ENCODE measurements around the gene PATL1.
"Not testable (repeated sequence)": the region's sequence is repeated elsewhere in the genome, so short reads cannot be mapped to it uniquely, and the experiment has no call there.

PATL1 gene, protein sequence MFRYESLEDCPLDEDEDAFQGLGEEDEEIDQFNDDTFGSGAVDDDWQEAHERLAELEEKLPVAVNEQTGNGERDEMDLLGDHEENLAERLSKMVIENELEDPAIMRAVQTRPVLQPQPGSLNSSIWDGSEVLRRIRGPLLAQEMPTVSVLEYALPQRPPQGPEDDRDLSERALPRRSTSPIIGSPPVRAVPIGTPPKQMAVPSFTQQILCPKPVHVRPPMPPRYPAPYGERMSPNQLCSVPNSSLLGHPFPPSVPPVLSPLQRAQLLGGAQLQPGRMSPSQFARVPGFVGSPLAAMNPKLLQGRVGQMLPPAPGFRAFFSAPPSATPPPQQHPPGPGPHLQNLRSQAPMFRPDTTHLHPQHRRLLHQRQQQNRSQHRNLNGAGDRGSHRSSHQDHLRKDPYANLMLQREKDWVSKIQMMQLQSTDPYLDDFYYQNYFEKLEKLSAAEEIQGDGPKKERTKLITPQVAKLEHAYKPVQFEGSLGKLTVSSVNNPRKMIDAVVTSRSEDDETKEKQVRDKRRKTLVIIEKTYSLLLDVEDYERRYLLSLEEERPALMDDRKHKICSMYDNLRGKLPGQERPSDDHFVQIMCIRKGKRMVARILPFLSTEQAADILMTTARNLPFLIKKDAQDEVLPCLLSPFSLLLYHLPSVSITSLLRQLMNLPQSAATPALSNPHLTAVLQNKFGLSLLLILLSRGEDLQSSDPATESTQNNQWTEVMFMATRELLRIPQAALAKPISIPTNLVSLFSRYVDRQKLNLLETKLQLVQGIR

DNA sequence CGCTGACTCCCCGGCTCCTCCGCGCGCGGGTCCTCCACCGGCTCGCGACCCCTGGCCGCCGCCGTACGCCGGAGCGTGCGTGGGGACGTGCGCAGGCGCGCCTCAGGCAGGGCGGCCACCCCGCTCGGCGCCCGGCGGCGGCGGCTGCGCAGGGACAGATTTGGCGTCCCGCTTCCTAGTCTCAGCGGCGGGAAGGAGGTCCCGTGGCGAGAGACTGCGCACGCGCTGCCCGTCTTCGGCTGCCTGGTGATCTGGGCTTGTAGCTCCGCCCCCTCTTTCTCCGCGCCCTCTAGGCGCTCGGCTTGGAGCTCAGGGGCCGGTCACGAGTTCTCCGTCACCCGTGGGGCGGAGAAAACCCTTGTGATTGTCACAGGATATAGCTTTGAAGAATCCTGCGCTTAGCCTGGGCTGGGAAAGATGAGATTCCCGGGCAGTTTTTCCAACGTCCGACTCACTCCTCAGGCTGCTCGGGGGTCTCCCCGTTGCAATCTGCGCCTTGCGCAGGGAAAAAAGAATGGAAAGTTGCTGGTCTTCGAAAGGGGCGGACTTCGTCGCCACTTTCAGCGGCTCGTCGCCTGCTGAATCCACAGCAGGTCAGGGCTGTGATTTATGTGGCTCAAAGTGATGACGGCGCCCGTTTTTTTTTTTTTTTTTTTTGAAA, at the start of gene PATL1:
PATL1 (minus strand) TSS at position 88 of the 661 bp plus-strand sequence. CDS start 142 bp downstream, outside the sequence.
- peak; percentile 97 for DNase-seq (ENCODE audit: low read depth in 2 of 2)

DNA sequence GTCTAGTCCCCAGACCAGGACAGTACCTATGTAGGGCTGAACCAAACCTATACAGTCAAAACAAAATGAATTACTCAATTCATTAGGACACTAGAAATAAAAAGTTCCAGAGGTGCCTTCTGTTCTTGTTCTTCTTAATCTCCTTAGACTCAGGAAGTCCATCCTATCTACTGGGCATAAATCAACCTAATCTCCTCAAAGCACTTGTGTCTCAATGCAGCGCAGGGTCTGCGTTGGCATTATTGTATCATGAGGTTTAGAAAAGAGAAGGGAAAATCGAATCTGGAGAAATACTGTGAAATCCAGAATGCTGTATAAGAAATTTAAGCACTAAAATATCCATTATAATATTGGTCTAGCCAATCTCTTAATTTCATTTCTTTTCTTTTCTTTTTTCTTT, 47.2 kb upstream of the PATL1 start:
- DNase-seq (ENCODE audit: low read depth in 2 of 2): no peak

DNA sequence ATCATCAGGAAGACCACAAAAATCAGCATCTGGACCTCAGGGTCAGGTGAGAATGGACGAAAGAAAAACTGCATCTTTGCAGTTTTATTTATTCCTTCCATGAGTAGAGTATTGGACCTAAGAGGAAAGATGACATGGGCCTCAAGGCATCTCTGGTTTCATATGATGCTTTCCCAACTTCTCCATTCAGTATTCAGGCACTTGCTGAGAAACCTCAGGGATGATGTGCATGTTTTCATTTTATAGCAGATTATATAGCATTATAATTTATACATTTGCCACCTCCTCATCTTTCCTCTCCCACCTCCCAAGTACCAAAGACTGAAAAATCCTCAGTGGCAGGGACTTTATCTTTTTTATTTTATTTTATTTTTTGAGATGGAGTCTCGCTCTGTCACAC, 44.9 kb upstream of the PATL1 start, which contains the start of gene OR10V1:
OR10V1 (minus strand) TSS at position 101 of the 400 bp plus-strand sequence; CDS start at position 101, 0 bp downstream.
- DNase-seq (ENCODE audit: low read depth in 2 of 2): no peak

DNA sequence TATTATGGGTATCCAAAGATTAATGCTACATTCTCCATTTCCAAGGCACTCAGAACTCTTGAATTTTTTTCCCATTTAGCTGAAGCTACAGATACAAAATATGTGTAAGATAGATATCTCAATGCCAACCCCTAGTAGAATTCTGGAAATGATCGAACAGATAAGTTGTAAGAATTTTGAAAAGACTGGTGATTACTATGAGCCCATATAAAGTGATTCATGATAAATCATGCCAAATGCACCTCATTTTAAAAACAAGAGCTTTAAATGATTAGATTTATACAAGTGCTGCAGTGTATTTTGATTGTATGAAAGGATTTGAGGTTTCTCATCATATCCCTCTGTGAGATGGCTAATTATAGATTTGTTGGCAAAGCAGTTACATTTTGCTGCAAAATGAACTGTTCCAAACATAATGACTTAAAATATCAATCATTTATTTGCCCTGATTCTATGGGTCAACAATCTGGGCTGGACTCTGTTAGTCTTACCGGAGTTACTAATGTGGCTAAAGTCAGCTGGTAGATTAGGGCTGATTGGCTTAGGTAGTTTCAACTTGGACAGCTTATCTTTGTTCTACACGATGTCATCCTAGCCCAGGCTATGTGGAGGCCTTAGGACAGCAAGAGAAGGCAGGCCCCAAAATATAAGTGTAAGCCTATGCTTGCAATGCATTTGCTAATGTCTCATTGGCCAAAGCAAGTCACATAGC, 41.5 kb upstream of the PATL1 start:
- DNase-seq (ENCODE audit: low read depth in 2 of 2): no peak

DNA sequence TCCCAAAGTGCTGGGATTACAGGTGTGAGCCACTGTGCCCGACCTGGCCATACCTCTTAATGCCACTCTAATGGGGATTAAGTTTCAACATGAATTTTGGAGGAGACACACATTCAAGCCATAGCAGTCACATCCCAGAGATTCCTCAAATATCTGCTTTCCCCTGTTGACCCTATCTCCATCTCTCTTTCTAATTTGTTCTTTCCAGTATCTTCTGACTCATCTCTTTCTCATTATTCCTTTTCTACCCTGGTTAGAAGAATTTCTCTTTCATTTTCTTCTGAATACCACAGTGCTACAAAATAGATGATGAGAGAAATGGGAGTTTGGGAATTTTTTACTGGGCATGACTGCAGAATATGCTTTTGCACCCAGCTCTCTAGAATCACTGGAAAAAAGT, 39.7 kb upstream of the PATL1 start:
- DNase-seq (ENCODE audit: low read depth in 2 of 2): no peak

DNA sequence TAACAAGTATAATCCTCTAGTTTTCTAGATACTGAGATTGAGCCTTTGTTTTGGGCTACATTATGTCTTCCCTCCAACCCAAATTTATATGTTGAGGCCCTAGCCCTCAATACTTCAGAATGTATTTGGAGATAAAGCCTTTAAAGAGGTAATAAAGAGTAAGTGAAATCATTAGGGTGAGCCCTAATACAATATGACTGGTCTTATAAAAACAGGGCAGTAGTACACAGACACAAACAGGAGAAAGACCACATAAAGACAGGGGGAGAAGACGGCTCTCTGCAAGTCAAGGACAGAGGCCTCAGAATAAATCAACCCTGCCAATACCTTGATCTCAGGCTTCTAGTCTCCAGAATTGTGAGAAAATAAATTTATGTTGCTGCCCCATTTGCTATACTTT, 38.5 kb upstream of the PATL1 start:
- no peak for DNase-seq (ENCODE audit: low read depth in 2 of 2)

DNA sequence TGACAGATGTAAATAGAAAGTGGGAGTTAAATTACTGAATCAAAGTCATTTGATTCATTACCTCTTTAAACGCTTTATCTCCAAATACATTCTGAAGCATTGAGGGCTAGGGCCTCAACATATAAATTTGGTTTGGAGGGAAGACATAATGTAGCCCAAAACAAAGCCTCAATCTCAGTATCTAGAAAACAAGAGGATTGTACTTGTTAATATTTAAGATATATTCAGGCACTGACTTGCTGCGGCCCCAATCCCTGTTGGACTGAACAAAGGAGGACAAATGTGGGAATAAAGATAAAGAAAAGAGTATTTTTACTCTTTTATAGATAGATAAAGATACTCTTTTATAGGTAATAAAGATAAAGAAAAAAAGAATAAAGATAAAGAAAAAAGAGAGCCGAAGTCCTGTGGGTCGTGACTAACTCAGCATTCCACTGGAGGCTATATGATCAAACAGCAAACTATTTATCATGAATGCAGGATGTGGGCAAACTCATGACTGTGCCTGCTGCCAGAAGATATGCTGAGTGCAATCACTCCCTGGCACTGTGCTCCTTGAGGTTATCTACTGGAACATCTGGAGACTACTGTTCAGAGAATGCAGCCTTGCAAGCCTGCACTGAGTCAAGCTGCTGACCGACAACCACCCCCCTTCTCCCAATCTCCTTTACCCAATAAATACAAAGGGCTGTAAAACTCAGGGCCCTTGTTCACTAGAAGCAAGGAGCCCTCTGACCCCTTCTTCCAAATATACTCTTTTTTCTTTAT, 37.9 kb upstream of the PATL1 start:
- DNase-seq (ENCODE audit: low read depth in 2 of 2): no peak

DNA sequence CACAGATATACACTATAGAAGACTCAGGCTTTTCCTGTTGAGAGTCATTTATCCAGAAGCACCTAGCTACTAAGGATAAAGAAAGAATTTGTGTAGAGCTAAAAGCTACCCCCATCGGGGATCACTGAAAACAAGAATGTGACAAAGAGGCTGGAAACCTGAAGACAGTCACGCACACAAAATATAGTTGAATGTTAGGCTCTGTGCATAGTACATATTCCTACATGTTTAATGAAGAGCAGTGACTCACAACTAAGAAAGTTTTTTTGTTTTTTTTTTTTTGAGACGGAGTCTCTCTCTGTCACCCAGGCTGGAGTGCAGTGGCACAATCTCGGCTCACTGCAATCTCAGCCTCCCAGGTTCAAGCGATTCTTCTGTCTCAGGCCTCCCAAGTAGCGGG, 36.5 kb upstream of the PATL1 start:
- DNase-seq (ENCODE audit: low read depth in 2 of 2): no peak

DNA sequence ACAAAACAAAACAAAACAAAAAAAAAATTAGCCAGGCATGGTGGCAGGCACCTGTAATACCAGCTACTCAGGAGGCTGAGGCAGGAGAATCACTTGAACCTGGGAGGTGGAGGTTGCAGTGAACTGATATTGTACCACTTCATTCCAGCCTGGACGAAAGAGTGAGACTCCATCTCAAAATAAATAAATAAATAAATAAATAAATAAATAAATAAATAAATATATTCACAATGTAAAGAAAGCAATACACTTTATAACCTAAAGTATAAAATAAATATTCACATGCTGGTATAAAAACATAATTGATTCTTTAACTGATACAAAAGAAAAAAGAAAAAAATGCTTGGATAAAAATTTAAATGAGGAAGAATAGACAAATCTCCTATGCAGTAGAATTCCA, 34.7 kb upstream of the PATL1 start:
- DNase-seq (ENCODE audit: low read depth in 2 of 2): not testable (repeated sequence)

DNA sequence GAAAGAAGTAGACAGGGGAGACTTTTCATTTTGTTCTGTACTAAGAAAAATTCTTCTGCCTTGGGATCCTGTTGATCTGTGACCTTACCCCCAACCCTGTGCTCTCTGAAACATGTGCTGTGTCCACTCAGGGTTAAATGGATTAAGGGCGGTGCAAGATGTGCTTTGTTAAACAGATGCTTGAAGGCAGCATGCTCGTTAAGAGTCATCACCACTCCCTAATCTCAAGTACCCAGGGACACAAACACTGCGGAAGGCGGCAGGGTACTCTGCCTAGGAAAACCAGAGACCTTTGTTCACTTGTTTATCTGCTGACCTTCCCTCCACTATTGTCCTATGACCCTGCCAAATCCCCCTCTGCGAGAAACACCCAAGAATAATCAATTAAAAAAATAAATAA, 31.3 kb upstream of the PATL1 start:
- not testable (repeated sequence) for DNase-seq (ENCODE audit: low read depth in 2 of 2)

DNA sequence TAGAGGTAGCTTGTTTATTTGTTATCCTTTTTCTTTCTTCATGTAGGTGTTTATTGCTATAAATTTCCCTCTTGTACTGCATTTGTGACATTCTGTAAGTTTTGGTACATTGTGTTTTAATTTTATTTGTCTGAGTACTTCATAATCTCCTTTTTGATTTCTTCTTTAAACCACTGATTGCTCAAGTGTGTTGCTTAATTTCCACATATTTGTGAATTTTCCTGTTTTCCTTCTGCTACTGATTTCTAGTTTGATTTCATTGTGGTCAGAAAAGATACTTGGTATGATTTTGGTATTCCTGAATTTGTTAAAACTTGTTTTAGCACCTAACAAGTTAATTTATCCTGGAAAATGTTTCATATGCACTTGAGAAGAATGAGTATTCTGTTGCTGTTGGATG, 29.7 kb upstream of the PATL1 start:
- no peak for DNase-seq (ENCODE audit: low read depth in 2 of 2)

DNA sequence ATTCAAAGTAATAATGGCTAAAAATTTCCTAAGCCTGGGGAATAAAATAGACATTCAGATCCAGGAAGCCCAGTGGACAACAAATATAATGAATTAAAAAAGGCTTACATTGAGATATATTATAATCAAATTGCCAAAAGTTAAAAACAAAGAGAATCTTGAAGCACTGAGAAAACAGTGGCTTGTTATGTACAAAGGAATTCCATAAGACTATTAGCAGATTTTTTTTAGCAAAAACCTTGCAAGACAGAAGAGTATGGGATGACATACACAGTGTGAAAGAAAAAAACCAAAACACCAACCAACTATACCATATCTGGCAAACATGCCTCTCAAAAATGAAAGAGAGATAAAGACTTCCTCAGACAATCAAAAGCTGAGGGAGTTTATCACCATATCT, 24.1 kb upstream of the PATL1 start:
- DNase-seq (ENCODE audit: low read depth in 2 of 2): no peak

DNA sequence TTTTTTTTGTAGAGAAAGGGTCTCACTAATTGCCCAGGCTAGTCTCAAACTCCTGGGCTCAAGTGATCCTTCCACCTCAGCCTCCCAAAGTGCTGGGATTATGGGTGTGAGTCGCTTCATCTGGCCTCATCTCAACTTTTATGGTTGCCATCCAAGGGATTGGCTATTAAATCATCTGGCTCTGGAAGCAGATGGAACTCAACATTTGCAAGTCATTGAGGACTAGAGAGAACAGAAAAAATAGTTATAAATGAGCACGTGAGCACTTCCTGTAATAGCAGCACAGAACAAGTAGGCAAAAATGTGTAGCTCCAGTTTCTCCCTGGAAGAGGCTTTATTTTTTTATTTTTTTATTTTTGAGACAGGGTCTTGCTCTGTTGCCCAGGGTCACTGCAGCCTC, 22.3 kb upstream of the PATL1 start:
- DNase-seq (ENCODE audit: low read depth in 2 of 2): no peak

DNA sequence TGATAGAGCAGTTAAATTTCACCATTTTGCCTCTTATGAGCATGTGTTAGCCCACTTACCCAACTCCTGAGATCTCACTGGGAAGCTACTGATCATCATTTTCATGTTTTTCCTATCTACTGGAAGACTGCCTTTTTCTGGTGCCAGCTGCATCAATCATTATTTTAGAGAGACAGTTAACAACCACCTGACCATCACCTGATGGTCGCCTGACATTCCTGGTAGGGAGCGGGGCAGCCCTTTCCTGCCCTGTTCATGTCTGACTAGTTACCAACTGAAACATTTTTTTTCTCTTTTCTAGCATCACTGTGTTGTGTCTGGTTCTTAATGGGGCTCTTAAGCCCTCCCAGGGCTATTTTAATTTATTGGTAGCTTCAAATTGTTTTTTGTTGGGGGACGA, 20.2 kb upstream of the PATL1 start:
- no peak for DNase-seq (ENCODE audit: low read depth in 2 of 2)

DNA sequence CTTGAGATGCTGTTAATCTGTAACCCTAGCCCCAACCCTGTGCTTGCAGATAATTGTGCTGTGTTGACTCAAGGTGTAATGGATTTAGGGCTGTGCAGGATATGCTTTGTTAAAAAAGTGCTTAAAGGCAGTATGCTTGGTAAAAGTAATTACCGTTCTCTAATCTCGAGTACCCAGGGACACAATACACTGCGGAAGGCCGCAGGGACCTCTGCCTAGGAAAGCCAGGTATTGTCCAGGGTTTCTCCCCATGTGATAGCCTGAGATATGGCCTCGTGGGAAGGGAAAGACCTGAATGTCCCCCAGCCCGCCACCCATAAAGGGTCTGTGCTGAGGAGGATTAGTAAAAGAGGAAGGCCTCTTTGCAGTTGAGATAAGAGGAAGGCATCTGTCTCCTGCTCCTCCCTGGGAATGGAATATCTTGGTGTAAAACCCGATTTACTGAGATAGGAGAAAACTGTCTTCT, 12.5 kb upstream of the PATL1 start:
- not testable (repeated sequence) for DNase-seq (ENCODE audit: low read depth in 2 of 2)

DNA sequence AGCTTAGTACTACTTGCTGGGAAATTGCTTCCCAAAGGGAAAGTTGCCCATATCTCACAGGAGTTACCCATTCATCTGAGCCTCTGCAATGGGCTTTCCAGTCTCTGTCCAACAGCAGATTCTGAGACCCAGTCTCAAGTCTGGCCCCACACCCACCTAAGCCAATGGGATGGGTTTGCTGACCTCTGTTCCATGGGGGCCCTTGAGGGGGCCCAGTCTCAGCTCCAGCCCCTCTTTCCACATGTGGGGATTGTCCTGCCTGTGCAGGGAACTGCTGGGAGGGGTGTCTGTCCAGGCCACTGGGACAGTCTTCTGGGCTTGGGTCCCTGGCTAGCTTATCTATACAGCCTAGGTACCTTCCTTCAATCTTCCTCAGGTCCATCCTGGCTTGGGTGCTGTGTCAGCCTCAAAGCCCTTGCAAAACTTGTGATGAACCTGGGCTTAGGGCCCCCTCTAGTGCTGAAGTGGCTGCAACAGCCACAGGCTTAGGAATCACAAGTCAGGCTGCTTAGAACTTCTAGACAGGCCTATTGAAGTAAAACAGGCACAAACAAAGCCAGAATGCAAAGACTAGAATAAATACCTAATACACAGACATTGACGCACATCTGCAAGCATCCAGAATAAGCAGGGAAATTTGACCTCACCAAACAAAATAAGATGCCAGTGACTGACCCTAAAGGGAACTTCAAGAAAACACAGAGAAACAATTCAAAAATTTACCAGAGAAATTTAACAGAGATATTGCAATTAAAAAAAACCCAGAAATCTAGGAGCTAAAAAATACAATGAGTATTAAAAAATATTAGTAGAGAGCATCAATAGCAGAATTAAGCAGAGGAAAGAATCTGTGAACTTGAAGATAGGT, 11.7 kb upstream of the PATL1 start:
- peak; percentile 7 to 13 for DNase-seq (ENCODE audit: low read depth in 2 of 2)

DNA sequence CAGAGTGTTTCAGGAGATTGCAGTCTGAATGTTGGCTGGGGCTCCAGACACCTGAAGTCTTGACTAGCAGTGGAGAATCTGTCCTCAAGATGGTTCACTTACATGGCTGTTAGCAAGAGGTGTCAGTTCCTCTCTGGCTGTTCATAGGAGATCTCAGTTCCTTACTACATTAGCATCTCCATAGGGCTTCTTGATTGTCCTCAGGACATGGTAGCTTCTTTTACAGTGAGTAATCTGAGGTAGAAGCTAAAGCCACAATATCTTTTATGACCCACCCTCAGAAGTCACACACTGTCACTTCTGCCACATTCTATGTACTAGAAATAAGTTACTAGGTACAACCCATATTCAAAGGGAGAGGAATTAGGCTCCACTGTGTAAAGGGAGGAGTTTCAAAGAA, 10.5 kb upstream of the PATL1 start:
- no peak for DNase-seq (ENCODE audit: low read depth in 2 of 2)

DNA sequence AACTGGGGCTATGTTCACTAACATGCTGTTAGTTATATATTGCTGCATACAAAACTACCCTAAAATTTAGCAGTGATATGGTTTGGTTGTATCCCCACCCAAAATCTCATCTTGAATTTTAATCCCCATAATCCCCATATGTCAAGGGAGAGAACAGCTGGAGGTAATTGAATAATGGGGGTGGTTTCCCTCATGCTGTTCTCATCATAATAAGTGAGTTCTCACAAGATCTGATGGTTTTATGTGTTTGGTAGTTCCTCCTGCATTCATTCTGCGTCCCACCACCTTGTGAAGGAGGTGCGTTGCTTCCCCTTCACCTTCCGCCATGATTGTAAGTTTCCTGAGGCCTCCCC, 10.0 kb upstream of the PATL1 start:
- no peak for DNase-seq (ENCODE audit: low read depth in 2 of 2)

DNA sequence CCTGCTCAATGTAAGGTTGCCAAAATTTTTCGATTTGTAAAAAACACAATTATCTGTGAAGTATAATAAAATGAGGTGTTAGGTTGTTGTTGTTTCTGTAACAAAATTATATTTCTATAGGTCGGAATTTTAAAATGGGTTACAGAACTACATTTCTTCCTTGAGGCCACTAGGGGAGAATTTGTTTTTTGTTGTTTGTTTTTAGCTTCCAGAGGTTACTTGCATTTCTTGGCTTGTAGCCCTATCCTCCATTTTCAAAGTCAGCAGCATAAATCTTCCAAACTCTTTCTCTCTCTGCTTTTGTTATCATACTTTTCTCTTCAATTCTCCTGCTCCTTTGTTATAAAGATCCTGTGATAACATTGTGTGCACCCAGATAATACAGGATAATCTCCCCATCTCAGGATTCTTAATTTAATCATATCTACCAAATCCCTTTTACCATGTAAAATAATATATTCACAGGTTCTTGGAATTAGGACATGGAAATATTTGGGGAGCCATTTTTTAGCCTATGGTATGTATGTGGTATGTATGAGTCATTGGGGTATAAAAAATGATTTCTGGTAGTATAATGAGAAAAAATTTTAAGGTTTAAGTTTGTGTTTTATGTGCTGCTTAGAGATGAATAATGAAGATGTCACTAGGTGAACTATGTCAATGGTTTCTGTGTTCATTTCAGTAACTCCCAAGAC, 9.4 kb upstream of the PATL1 start:
- no peak for DNase-seq (ENCODE audit: low read depth in 2 of 2)

Data from stimulated activated CD8-positive, alpha-beta memory T cell treated with anti-CD3 and anti-CD28 coated beads, Interleukin-2, amount 100 ng/mL, for 48 hours (primary cell).